DOHH2 (cell line): ENCODE measurements around the gene UVRAG.

ENCODE experiments used
- H3F3A ChIP-seq: fragments of 200-600 bp; sonication (generic), shearing (Covaris generic); 2 replicates; pipeline ENCODE4 v1.6.0; 2016; ENCODE audit warnings: antibody characterized with exemption, mild to moderate bottlenecking; ENCODE audit not compliant: control insufficient read depth, insufficient read depth
- H3K27ac ChIP-seq: fragments of 200-600 bp; sonication (generic); 2 replicates; pipeline ENCODE4 v1.5.1; 2014; ENCODE audit warnings: low read depth, mild to moderate bottlenecking, low read length, moderate library complexity
- H3K27me3 ChIP-seq: fragments of 200-600 bp; sonication (generic); 2 replicates; pipeline ENCODE4 v1.6.1; 2014; ENCODE audit warnings: mild to moderate bottlenecking, low read length, mixed read lengths; ENCODE audit not compliant: control insufficient read depth
- H3K36me3 ChIP-seq: fragments of 200-600 bp; sonication (generic); 2 replicates; pipeline ENCODE4 v1.6.1; 2014; ENCODE audit warnings: mild to moderate bottlenecking, low read length, moderate library complexity, mixed read lengths; ENCODE audit not compliant: control insufficient read depth
- H3K4me1 ChIP-seq: fragments of 200-600 bp; sonication (generic); 2 replicates; pipeline ENCODE4 v1.6.1; 2014; ENCODE audit warnings: mild to moderate bottlenecking, low read length, mixed read lengths; ENCODE audit not compliant: control insufficient read depth
- H3K4me2 ChIP-seq: fragments of 200-600 bp; sonication (generic); 2 replicates; pipeline ENCODE4 v1.6.0; 2014; ENCODE audit warnings: mild to moderate bottlenecking, low read length, moderate library complexity
- H3K4me3 ChIP-seq: fragments of 200-600 bp; sonication (generic); 2 replicates; pipeline ENCODE4 v1.5.1; 2014; ENCODE audit warnings: mild to moderate bottlenecking, low read length, mixed read lengths
- H3K79me2 ChIP-seq: fragments of 200-600 bp; sonication (generic); 2 replicates; pipeline ENCODE4 v1.6.1; 2014; ENCODE audit warnings: mild to moderate bottlenecking, low read length, mixed read lengths; ENCODE audit not compliant: control insufficient read depth
- H3K9me2 ChIP-seq: fragments of 200-600 bp; sonication (generic); replicated peaks from 2 replicates; pipeline ENCODE4 v1.6.1; 2014; ENCODE audit warnings: mild to moderate bottlenecking, low read length, mixed read lengths; ENCODE audit not compliant: control insufficient read depth
- H3K9me3 ChIP-seq: fragments of 200-600 bp; sonication (generic); 2 replicates; pipeline ENCODE4 v1.6.1; 2014; ENCODE audit warnings: antibody characterized with exemption, low read length, mixed read lengths; ENCODE audit not compliant: control insufficient read depth, insufficient read depth
- H4K20me1 ChIP-seq: fragments of 200-600 bp; sonication (generic); 2 replicates; pipeline ENCODE4 v1.6.0; 2014; ENCODE audit warnings: low read depth, mild to moderate bottlenecking, antibody characterized with exemption, low read length, moderate library complexity; ENCODE audit not compliant: control insufficient read depth, insufficient read depth
- EZH2phosphoT487 ChIP-seq: fragments of 200-600 bp; sonication (generic); IDR thresholded peaks from 2 replicates; pipeline ENCODE4 v1.6.1; 2017; ENCODE audit warnings: borderline replicate concordance, mild to moderate bottlenecking, antibody characterized with exemption, low read length, moderate library complexity, mixed read lengths
- TF ChIP-seq, protein P1 (sequence below): fragments of 200-600 bp; sonication (generic); IDR thresholded peaks from one replicate; pipeline ENCODE4 v1.5.1; 2014; ENCODE audit warnings: antibody characterized with exemption, mild to moderate bottlenecking, low read depth, low read length; ENCODE audit not compliant: poor library complexity, severe bottlenecking

UVRAG gene

DNA sequence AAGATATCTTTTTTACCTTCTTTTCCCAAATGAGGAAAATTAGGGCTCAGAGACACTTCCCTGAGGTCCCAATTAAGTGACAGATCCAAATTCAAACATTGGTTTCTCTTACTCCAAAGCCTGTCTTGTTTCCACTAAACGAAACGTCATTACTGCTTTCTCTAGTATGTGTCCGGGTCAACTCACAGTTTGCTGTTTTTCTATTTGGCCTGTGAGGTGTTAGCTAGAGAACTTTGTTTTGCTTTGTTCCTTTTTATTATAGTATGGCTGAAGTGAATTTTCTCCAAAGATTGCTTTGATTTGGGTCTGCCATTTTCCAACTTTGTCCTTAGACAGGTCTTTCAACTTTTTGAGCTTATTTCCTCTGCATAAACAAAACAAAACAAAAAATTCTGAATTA is 179.6 kb downstream of the UVRAG start:
- H3K9me2 ChIP-seq: no peaks in the 10 kb centered on the region
- no peaks in the 10 kb centered on the region for H3K27me3 ChIP-seq
- no peaks in the 10 kb centered on the region for H3K9me3 ChIP-seq
- no peaks in the 10 kb centered on the region for H4K20me1 ChIP-seq
- no peaks in the 10 kb centered on the region for H3K4me1 ChIP-seq
- H3K4me3 ChIP-seq: no peak overlapping the region
- peaks cover 80% of the 10 kb centered on the region for H3K36me3 ChIP-seq
- H3F3A ChIP-seq: no peaks in the 10 kb centered on the region; the same call in 1 of the 2 replicates
- H3K27ac ChIP-seq: no peak overlapping the region
- peaks cover 55% of the 10 kb centered on the region for H3K79me2 ChIP-seq
- no peak overlapping the region for H3K4me2 ChIP-seq
- TF ChIP-seq, protein P1, sequence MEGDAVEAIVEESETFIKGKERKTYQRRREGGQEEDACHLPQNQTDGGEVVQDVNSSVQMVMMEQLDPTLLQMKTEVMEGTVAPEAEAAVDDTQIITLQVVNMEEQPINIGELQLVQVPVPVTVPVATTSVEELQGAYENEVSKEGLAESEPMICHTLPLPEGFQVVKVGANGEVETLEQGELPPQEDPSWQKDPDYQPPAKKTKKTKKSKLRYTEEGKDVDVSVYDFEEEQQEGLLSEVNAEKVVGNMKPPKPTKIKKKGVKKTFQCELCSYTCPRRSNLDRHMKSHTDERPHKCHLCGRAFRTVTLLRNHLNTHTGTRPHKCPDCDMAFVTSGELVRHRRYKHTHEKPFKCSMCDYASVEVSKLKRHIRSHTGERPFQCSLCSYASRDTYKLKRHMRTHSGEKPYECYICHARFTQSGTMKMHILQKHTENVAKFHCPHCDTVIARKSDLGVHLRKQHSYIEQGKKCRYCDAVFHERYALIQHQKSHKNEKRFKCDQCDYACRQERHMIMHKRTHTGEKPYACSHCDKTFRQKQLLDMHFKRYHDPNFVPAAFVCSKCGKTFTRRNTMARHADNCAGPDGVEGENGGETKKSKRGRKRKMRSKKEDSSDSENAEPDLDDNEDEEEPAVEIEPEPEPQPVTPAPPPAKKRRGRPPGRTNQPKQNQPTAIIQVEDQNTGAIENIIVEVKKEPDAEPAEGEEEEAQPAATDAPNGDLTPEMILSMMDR: no peak
- TF ChIP-seq EZH2phosphoT487: no peak

DNA sequence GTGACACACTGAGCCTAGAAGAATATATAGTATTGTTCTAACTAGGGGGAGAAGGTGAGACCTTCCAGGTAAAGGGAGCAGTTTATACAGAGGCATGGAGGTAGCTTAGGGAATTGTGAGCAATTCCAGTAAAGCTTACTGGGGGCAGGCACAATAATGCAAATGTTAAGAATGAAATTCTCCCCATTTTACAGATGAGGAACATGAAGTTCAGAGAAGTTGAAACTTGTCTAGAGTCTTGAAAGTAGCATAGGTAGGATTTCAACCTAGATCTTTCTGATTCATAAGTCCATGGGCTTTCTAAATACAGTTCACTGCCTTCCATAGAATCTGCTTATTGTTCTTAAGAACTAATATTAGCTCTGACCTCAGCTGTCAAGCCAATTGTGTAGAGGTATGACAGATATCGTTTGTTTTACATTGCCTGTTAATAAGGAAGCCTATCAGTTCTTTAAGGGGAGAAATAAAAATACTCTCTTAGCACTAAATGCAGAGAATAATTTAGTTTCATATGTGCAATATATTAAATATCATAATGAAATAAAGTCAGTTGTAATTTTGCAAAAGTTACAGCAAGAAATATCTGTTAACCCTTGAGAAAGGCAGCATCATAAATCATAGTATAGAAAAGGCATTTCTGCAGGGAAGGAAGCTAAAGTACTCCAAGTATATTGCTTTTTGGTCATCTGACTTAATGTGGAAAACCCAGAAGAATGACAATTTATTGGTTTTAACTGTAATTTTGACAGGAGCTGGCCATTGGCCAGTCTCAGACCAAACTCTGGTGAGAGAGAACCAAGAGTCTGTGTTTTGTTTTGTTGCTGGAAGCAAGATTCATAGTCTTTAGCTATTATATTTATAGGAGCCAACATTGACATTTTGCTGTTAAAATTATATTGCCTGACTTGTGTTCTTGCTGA is 181.8 kb downstream of the UVRAG start:
- Histone ChIP-seq H3K4me3 (no peak overlapping the region), H3K27ac (no peak overlapping the region), H3K4me2 (no peak overlapping the region), H4K20me1 (no peaks in the 10 kb centered on the region), H3K9me3 (no peaks in the 10 kb centered on the region), H3K36me3 (peaks cover 80% of the 10 kb centered on the region), H3K79me2 (peaks cover 40% of the 10 kb centered on the region), H3K9me2 (no peaks in the 10 kb centered on the region), H3K4me1 (no peaks in the 10 kb centered on the region), H3F3A (peaks cover 6% of the 10 kb centered on the region), H3K27me3 (no peaks in the 10 kb centered on the region)
- TF ChIP-seq EZH2phosphoT487: no peak

DNA sequence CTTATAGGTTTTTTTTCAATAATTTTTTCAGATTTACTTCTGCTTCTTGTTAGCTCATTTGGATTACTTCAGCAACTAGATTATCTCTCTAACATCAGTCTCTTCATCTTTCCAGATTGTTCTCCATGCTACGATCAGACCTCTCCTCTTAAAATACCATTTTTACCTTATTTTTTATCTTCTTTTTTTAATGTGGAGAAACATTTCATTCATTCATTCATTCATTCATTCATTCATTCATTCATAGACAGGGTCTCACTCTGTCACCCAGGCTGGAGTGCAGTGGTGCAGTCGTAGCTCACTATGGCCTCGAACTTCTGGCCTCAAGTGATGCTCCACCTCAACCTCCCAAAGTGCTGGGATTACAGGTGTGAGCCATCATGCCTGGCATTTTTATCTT is 189.4 kb downstream of the UVRAG start:
- H3K9me2 ChIP-seq: no peaks in the 10 kb centered on the region
- H3K9me3 ChIP-seq: no peaks in the 10 kb centered on the region
- no peak overlapping the region for H3K4me3 ChIP-seq
- H3F3A ChIP-seq: peaks cover 6% of the 10 kb centered on the region
- TF ChIP-seq, protein P1: no peak
- no peak for TF ChIP-seq EZH2phosphoT487
- H3K4me1 ChIP-seq: no peaks in the 10 kb centered on the region
- no peaks in the 10 kb centered on the region for H3K27me3 ChIP-seq
- peaks cover 91% of the 10 kb centered on the region for H3K36me3 ChIP-seq
- H3K4me2 ChIP-seq: no peak overlapping the region
- H4K20me1 ChIP-seq: no peaks in the 10 kb centered on the region
- no peak overlapping the region for H3K27ac ChIP-seq
- H3K79me2 ChIP-seq: no peaks in the 10 kb centered on the region

DNA sequence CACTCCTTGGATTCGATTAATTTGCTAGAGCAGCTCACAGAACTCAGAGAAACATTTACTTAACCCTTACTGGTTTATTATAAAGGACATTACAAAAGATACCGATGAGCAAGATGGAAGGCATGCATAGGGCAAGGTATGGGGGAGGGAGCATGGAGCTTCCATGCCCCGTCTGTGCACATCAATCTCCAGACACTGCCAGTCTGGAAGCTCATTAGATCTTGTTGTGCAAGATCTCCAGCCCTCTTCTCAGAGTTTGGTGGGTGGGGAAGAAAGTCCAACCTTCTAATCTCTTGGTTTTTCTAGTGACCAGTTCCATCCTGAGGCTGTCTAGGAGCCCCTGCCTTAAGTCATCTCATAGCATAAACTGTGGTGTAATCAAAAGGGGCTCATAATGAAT is 190.7 kb downstream of the UVRAG start:
- Histone ChIP-seq H3K27me3 (no peaks in the 10 kb centered on the region), H3K4me2 (no peak overlapping the region), H3K36me3 (peaks cover 92% of the 10 kb centered on the region), H3K27ac (no peak overlapping the region), H3K9me3 (no peaks in the 10 kb centered on the region), H3K4me3 (no peak overlapping the region), H3F3A (no peaks in the 10 kb centered on the region; the same call in none of the 2 replicates), H3K79me2 (no peaks in the 10 kb centered on the region), H4K20me1 (no peaks in the 10 kb centered on the region), H3K9me2 (no peaks in the 10 kb centered on the region), H3K4me1 (no peaks in the 10 kb centered on the region)
- TF ChIP-seq, protein P1: no peak
- TF ChIP-seq EZH2phosphoT487: no peak
